HTR-8/SVneo (cell line): ENCODE data around the gene FBXL19.
A peak's percentile ranks its signal among the peaks of the same experiment; 100 is the strongest.

Experiments
- DNase-seq: peaks from one replicate; pipeline ENCODE4 v3.0.0; 2011; ENCODE audit warnings: low spot score, mixed read lengths; ENCODE audit not compliant: insufficient read length
- FAIRE-seq: peaks from 2 replicates; lab custom pipeline; 2011; peaks lifted over from hg19 to GRCh38; lab: Jason Lieb, UNC

FBXL19 gene

DNA sequence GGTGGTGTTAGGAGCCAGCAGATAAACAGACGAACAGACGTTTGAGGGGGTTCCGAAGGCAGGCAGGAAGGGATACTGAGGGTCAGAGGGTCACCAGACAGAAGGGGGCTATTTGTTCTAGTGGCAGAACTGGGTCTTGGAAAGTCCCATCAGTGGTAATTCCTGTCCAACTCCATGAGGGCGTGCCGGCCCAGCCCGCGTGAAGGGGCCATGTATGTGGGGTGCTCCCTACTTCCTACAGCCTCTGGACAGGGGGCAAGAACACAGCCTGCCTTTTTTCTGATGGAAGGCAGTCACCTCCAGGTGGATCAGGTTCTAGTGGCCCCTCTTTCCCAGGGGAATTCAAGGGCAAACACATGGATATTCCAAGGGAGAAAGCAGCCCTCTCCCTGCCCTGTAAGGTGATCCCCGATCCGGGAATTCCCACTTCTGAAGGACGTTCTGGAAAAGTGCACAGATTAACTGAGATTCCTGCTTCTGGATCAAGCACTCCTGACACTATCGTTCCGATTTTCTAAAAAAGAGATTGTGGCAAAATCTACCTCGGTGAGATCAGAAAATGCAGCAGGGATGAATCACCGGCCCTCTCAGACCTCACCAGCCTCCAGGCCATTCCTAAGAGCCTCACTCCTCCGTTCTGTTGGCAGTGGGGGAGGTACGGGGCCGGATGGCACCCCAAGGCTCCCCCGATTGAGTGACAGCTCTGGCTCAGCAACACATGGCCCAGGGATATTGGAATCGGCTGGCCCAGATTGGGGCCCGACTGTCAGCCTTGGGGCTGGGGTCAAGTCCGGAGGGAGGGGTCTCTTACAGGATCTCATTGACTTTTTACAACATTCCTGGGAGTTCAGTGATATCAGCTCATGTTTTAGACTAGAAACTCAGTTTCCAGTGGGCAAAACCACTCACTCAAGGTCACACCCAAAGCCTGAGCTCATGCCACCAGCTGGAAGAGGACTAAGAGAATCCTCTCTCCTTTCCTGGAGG is 74.6 kb downstream of the FBXL19 start:
- DNase-seq (peak; percentile 97), FAIRE-seq (peak; percentile 9)
